HG03575 (cell line): ENCODE measurements around the gene MAML3.

Experiments
- ATAC-seq: cut with Tn5 transposase; IDR thresholded peaks from one replicate; pipeline ENCODE4 v1.9.1; 2021; ENCODE audit not compliant: unreplicated experiment, insufficient number of reproducible peaks, low FRiP score; ENCODE audit errors: extremely low read depth

Gene MAML3

GRCh38 chr4:140153718-140154571 is at the start of gene MAML3:
MAML3 (minus strand) TSS chr4:140154184; CDS start chr4:140153327, 857 bp downstream.
- no peak for ATAC-seq

- ATAC-seq = no peak
These were observed 45.0 kb upstream of the MAML3 start for GRCh38 chr4:140198942-140199341.

DNA sequence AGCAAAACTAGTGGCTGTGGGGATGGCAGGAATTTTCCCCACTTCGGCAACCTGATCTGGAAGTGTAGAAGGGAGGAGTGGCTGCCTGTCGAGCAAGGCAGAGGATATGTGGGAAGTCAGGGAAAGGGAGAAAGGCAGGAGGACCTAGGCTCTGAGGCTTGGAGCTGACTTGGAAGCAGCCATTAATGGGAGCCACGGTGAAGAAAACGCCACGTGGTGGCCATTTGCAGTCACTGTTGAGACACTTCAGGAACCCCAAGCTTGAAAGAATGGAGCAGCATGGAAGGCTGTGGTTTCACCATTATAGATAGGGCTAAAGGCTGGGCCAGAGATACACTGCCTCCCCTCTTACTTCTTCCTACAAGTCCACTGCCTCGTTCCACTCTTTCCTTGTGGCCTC is 41.8 kb upstream of the MAML3 start:
- no peak for ATAC-seq

GRCh38 chr4:140189805-140190204 is 35.8 kb upstream of the MAML3 start:
- ATAC-seq = no peak

DNA sequence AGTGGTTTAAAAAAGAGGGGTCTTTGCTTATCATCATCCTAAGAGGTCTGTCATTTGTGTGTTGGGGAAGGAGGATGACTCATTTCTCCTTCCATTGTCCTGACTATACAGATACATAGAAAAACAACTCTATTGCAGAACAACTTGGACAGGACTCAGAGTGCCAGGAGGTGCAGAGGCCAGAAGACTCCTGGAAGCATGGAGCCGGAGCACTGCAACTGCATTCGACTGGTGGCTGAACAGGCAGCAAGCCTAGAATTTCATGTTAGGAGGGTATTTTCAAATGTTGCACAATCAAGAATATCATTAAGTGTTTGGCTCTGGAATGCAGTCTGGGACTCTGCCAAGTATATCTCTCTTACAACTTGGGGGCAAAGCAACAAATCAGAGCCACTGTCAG is 35.0 kb upstream of the MAML3 start:
- ATAC-seq = no peak

DNA sequence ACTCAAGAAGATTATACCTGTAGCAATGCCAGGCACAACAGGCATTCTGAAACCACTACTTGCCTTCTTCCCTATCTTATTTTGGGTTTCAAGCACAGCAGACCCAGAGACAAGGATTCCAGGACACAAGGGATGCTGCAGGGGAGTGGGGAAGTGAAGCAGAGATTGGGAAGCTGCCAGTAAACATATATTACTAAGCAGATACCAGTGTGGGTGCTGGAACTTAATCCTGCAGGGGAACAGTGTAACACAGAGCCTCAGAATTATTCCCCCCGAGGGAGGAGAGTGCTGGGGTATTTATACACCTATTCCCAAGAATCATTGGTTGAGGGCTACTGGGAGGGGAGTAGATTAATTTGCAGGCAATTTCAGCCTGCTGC is 33.3 kb upstream of the MAML3 start:
- no peak for ATAC-seq

DNA sequence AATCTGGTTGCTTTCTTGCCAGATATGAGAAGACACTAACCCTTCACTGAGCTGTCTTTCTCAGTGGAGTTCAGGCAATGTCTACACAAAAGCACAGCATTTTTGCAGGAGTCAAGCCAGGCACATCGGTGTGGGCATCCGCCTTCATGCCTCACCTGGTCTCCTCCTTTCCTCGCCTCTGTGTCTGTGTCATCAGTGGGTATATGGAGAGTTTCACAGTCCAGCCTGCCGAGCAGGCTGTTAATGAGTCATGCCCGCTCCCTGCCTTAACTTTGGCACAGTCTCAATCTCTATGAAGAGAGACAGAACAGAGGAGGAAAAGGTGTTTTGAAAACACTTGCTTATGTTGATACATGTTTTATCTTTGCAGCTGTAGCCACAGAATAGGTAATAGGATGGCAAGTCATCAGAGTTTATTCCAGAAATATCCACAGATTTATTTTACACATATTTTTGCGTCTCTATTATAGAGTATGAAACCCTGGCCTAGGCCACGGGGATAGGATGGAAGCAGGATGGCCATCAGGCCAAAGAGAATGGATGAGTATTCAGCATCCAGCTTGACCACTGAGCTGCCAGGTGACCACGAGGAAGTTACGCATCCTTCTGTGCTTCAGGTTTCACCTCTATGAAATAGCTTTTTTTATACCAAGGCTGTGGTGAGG is 32.8 kb upstream of the MAML3 start:
- no peak for ATAC-seq

- no peak for ATAC-seq
These were observed 32.1 kb upstream of the MAML3 start for GRCh38 chr4:140186082-140186438.

- ATAC-seq = no peak
These were observed 31.6 kb upstream of the MAML3 start for GRCh38 chr4:140185412-140186081.

GRCh38 chr4:140183270-140183669 is 29.3 kb upstream of the MAML3 start:
- no peak for ATAC-seq

GRCh38 chr4:140180577-140180976 is 26.6 kb upstream of the MAML3 start:
- no peak for ATAC-seq

GRCh38 chr4:140176735-140177134 is 22.8 kb upstream of the MAML3 start:
- ATAC-seq = no peak

GRCh38 chr4:140174543-140174942 is 20.6 kb upstream of the MAML3 start:
- no peak for ATAC-seq

DNA sequence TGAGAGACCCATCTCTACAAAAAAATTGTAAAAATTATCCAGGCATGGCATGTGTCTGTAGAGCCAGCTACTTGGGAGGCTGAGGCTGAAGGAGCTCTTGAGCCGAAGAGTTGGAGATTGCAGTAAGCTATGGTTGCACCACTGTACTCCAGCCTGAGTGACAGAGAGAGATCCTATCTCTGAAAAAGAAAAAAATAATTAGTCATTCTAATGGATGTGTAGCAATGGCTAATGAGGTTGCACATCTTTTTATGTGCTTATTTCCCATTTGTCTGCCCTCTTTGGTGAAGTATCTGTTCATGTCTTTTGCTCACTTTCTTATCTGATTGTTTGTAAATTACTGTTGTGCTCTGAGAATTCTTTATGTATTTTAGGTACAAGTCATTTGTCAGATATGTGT is 19.0 kb upstream of the MAML3 start:
- ATAC-seq = no peak

GRCh38 chr4:140170299-140170698 is 16.3 kb upstream of the MAML3 start:
- ATAC-seq = no peak

GRCh38 chr4:140168936-140169335 is 15.0 kb upstream of the MAML3 start:
- no peak for ATAC-seq

DNA sequence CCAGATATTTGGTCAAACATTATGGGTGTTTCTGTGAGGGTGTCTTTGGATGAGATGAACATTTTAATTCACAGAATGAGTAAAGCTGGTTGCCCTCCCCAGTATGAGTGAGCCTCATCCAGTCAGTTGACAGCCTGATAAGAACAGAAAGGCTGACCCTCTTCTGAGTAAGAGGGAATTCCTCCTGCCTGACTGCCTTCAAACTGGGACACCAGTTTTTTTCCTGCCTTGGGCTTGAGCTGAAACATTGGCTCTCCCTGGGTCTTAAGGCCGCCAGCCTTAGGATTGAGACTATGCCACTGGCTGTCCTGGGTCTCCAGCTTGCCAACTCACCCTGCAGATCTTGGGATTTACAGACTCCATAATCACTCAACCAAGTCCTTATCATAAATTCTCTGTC is 14.5 kb upstream of the MAML3 start:
- ATAC-seq = no peak

- no peak for ATAC-seq
These were observed 9.2 kb upstream of the MAML3 start for GRCh38 chr4:140163029-140163810.

DNA sequence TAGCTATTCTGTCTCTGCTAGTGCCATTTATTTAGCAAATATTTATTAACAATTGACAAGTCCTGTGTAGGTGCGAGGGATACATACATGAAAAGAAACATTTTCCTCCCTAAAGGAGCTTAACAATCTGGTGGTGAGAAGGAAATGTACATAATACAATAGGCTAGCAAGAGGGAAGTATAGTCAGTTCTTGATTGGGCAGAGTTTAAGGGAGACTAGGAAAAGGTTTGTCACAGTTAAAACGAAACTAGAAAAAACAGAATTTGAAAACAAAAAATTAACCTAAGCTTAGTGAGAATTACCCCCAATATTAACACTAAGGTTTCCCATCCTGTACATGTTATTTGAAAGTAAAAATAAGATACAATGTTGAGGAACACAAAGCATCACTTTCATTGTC is 8.6 kb upstream of the MAML3 start:
- no peak for ATAC-seq
